Stimulated activated CD4-positive, alpha-beta T cell treated with anti-CD3 and anti-CD28 coated beads, Interleukin-2, amount 100 ng/mL, for 4 hours (primary cell): ENCODE results near the gene SBNO1.
"Not testable (repeated sequence)": the region's sequence is repeated elsewhere in the genome, so short reads cannot be mapped to it uniquely, and the experiment has no call there.

Experiments
- DNase-seq: peaks from one replicate; pipeline ENCODE4 v3.0.0-alpha.2; 2020; ENCODE audit warnings: low read depth

SBNO1 gene

DNA sequence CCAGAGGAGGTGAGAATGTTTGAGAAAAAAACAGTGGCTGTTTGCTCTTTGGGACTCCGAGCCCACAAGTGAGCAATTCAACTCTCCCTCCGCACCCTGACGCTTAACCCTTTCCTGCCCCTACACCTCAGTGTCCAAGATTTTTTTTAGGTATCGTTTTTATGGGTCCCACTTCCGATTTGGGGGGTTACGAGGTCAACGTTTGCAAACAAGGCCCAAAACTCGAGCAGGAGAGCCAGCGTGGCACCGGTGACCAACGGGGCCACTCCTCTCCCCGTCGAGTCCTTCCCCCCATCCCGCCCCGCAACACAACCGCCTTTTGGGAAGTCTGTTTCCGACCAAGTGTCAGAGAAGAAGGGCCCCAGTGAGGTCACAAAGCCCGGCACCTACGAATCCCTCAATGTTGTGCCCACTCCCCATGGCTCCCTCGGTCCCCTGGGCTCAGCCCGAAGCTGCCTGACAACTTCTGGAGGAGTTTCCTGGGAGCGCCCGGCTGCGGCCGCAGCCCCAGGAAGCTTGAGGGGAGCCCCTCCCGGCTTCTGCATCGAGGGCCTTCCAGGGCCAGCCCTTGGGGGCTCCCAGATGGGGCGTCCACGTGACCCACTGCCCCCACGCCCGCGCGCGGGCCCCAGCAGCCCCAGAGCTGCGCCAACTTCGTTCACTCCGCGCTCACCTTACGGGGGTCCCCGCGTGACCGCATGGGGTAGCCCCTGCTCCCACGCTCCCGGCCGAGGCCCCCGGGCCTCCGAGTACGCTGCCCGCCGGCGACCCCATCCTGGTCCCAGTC is 94.2 kb downstream of the SBNO1 start:
- DNase-seq, result no peak

DNA sequence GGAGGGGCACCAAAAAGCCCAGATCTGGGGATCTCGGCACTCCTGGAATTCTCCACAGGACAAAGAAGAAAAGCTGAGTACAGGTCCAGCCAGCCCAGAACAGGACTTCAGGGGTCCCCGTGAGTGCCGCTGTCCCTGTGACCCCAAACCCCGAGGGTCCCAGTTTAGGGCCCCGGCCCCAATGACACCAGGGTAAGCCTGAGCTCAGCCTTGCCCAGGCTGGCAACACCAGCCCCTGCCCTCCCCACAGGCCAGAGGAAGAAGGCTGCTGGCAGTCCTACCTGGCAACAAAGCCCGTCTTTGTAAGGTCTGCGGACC is 94.8 kb downstream of the SBNO1 start:
- DNase-seq, result no peak

GRCh38 chr12:123269395-123269892 is 95.2 kb downstream of the SBNO1 start:
- no peak for DNase-seq

GRCh38 chr12:123268850-123269249 is 95.8 kb downstream of the SBNO1 start:
- DNase-seq, result no peak

DNA sequence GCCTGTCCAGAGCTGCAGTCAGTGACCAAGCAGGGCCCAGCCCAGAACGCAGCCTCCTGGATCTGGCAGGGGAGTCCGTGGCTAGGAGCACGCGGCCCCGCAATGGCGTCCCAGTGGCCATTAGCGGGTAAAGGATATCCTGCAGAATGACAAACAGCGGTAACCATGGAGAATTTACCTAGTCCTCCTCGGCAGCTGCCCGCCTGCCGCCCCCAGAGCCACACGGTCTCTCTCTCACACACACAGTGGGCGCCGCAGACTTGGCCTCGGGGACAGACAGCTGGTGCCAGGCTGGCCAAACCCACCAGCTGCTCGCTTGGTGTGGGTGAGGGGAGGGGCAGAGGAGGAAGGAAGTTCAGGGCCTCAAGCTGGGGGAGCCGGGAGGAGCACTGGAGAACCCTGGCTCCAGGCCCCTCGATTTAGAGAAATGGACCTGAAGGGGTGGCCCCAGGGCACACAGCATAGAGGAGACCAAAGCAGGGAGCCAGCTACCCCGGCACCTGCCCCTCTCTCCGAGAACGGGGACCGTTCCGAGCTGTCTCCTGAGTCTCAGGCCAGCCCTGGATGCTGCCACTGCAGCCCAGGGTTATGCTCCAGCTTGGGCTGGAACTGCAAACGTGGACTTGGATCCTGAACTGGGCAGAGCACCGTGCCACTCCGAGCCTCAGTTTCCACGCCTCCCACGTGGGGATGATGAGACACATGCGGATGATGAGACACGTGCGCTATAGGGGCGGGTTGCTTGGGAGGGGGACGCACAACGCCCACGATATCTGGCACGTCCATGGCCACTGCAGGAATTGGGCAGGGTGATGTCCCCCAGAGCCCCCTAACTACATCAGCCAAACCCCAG is 96.4 kb downstream of the SBNO1 start:
- no peak for DNase-seq

DNA sequence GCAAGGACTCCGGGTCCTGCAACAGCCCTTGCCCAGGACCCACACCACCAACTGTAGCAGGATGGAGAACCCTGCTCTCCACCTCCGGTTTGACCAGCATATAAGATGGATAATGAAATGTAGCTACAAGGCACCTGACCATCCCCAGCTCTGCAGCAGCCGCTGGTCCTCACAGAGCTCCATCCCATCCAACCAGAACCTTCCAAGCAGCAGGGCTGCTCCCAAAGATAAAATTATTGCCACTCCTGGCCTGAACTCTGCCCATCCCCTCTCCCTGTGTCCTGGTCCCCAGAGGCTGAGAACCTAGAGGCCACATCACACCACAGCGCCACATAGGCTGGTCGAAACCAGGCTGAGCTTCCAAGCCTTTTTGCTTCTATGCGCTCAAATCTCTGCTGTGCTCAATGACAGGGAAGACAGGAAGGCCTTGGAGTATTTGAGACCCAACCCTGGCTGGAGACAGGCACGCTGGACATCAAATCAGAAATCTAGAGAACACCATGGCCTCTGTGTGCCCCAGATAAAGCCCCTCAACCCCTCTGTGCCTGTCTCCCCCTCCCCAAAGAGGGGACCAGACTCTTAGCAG is 97.2 kb downstream of the SBNO1 start:
- no peak for DNase-seq

DNA sequence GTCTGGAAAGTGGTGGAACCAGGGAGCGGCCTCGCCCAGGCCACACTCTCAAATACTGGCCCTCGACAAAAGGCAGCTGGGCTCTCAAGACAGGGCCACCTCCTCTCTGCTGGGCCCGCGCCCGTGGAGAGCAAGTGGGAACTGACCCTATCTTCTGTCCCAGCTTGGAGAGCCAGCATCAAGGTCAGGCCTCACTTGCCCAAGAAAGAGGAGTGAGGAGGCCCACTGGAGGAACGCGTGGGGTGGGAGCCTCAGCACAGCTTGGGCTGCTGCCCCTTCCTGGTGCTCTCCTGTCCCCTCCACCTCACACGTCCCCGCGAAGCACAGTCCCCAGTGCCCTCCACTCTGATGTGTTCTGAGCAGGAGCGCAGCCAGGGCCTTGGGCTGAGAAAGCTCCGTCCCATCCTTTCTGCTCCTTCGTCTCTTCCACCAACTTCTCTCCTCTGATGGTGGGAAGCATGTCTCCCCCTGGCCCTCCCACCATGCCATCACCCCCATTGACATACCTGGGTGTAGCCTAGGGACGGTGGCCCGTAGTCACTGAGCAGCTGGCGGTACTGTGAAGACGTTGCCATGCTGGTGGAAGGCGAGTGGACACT is 97.9 kb downstream of the SBNO1 start:
- DNase-seq, result no peak

DNA sequence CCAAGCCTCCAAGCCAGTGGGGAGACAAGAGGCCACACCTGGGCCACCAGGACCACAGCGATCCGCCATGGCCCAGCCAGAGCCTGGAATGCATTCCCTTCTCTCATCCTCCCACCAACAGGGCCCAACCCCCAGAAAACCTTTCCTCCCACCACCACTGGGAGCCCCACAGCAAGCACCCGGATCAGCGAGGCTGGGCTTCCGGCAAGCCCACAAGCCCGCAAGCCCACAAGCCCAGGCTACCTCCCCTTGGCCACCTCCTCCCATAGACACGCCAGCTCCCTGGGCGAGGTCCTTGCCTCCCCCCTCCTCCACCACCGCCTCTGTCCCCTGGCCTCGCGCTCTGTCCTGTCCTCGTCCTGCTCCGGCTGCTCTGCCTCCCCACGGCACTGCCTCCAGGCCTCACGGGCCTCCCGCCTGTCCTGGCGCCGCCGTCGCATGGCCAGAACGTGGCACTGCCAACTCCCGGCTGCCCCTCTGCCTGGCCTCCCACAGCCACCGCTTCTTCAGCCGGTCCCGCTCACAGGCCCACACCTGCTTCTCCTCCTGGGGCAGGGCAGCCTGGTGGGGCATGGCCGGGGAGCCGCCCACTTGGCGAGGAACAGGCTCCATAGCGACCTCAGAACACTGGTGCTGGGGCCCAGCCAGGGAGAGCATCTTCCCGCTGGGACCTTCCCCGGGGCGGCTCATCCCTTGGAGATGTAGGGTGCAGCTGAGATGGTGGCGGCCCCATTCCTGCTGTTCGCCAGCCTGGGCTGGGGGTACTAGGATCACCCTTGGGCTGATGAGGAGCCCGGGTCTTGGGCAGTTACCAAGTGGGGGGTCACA is 98.6 kb downstream of the SBNO1 start:
- no peak for DNase-seq

GRCh38 chr12:123264642-123265041 is 100.0 kb downstream of the SBNO1 start:
- no peak for DNase-seq

- DNase-seq, result no peak
Observed at GRCh38 chr12:123263196-123263817, 101.3 kb downstream of the SBNO1 start.

DNA sequence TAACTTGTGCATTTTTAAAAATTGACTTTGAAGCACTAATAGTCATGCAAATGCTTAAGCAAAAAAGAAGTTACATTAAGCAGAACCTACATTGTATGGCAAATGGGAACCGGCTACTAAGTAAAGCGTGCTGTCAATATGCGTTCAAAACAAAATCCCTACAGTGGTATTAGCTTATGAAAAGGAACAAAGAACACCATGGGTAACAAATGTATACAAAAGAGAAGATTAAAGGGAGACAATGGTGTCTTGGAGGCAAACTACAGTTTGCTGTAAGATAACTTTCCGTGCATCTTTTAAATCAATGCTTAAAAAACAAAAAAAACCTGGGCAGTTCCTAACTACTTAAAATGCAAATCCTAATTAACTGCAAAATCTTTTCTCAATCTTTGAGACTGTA is 103.5 kb downstream of the SBNO1 start:
- DNase-seq, result no peak

DNA sequence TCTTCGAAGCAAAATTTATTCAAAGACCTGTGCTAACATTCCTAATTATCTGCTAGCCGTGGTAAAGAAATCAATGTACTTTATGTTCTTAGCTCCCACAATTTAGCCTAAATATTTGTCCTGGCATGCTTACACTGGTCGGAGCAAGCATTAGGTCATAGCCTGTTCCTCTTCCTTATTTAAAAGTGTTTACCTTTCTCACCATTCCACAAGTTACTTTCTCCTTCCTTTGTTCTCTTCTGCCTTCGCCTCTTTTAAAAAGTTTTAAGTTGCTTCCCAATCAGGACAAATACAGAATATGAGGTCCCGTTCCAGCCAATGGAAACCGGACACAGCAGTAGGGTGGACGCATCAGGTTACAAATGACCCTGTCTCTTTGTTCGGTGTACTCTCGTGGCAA is 104.6 kb downstream of the SBNO1 start:
- no peak for DNase-seq

- DNase-seq, result no peak
Observed at GRCh38 chr12:123258593-123258992, 106.1 kb downstream of the SBNO1 start.

DNA sequence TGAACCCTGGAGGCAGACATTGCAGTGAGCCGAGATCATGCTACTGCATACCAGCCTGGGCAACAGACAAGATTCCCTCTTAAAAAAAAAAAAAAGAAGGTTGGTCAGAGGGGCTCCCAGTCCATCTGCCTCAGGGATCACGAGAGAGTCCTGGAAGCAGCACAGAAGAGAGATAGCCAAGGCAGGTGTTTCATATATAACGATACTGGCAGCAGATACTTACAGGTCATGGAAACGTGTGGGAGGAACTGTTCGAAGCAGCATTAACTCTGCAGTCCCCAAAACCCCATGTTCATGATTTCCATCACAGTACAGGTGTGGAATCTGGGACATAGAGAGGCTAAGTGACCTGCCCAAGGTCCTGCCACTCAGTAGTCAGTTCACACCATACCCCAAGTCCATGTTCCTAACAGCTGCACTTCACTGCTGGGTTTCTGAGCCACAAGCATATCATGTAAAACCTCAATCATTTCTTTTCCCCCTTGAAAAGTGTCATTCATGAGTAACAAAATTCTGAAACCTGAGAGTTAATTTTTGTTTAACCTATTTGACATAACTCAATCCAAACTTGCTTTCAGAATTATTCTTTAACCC is 109.7 kb downstream of the SBNO1 start:
- DNase-seq, result no peak

DNA sequence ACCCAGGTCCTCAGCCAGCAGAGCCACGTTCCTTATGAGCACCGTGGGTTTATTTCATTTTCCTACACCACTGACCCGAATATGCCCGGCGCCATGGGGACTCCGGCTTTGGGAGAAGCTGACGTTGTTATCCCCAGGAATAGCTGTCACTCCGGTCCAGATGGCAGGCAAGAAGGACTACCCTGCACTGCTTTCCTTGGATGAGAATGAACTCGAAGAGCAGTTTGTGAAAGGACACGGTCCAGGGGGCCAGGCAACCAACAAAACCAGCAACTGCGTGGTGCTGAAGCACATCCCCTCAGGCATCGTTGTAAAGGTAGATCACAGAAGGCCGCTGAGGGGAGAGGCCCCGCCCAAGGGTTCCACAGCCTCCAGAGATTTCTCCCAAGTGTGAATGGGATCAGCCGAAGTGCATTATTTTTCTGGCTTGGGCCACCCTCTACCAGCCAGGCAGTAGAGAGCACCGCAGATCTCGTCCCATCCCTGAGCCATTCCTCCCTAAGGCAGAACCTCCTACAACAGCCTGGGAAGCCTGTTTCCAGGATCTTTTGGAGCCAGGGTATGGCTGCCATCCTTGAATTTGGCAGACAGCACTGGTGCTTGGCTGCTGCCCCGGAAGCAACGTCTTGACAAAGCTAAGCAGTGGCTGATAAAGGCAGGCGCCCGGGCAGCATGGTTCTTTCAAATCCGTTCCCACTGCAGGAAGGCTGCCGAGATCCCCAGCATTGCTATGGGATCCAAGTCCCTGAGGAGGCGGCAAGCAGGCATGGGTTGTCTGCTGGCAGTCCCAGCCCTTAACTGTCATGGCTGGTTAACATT is 110.8 kb downstream of the SBNO1 start:
- no peak for DNase-seq

DNA sequence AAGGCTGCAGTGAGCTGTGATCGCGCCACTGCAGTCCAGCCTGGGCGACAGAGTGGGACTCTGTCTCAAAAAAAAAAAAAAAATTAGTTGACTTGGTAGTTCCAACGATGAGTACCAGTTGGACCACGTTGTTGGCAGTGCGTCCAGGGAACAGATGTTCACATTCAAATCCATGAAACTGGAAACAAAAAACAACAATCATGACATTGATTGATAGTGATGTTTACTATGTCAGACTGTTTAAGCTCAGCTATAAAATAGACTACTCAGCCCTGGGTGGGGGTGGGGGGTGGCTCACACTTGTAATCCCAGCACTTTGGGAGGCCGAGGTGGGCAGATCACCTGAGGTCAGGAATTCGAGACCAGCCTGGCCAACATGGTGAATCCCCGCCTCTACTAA is 112.3 kb downstream of the SBNO1 start:
- not testable (repeated sequence) for DNase-seq

DNA sequence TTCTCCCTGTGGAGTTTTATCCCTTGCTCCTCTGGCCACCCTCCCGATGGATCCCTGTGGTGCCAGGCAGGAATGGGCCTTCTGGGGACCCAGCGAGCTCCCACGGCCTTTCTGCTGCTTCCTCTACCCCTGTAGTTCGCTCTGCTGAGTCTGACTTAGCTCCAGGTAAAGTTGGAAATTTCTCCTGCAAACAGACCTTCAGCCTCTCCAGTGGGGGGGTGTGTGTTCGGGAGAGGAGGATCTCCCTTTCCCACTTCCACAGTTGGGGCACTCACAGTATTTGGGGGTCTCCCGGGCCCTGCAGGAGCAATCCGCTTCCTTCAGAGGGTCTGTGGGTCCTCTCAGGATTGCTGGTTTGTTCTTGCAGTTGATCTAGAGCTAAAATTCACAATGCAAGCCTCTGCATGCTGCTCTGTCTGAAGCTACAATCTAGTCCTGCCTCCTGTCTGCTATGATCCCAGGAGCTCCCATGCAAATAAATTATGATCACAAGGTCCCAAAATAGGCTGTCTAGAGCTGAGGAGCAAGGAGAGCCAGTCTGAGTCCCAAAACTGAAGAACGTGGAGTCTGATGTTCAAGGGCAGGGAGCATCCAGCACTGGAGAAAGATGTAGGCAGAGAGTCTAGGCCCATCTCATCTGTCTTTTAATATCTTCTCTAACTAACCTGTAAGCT is 113.1 kb downstream of the SBNO1 start:
- no peak for DNase-seq

DNA sequence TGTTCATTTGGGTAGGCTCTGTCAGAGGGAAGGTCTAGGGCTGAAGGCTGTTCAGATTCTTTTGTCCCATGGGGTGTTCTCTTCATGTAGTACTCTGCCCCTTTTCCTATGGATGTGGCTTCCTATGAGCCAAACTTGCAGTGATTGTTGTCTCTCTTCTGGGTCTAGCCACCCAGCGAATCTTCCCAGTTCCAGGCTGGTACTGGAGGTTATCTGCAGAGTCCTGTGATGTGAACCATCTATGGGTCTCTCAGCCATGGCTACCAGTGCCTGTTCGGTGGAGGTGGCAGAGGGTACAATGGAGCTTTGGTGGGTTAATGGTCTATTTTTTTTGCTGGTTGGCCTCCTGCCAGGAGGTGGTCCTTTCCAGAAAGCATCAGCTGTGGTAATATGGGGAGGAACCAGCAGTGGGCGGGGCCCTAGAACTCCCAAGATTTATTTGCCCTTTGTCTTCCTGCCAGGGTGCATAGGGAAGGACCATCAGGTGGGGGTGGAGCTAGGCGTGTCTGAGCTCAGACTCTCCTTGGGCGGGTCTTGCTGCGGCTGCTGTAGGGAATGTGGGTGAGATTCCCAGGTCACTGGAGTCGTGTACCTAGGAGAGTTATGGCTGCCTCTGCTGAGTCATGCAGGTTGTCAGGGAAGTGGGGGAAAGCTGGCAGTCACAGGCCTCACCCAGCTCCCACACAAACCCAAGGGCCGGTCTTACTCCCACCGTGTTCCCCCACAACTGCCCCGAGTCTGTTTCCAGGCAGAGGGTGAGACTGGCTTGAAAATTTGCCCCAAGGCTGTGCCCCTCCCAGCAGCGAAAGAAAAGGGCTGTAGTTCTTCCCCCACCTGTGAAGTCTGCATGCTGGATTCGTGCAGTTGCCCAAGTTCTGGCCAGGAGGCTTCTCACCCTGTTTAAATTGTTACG is 113.9 kb downstream of the SBNO1 start:
- DNase-seq, result no peak
